Measurements from ENCODE around the gene KATNAL1.
A peak's percentile ranks its signal among the peaks of the same experiment; 100 is the strongest.

KATNAL1 gene

GRCh38 chr13:30253830-30254229, 53.5 kb downstream of the KATNAL1 start:
- intact Hi-C loops (cut with DNase I) = no loop called here
- no peak for DNase-seq

GRCh38 chr13:30247406-30247805, 59.9 kb downstream of the KATNAL1 start:
- intact Hi-C loops (cut with DNase I) = no loop called here
- no peak for DNase-seq

- intact Hi-C loops (cut with DNase I) = no loop called here
- DNase-seq = no peak
Measured at GRCh38 chr13:30241532-30241931, 65.8 kb downstream of the KATNAL1 start.

GRCh38 chr13:30240608-30241007, 66.7 kb downstream of the KATNAL1 start:
- intact Hi-C loops (cut with DNase I) = no loop called here
- DNase-seq = no peak

- no peak for DNase-seq
- intact Hi-C loops (cut with DNase I) = no loop called here
Measured at GRCh38 chr13:30235216-30235615, 72.1 kb downstream of the KATNAL1 start.

GRCh38 chr13:30234619-30235162, 72.7 kb downstream of the KATNAL1 start:
- intact Hi-C loops (cut with DNase I) = no loop called here

GRCh38 chr13:30224732-30225131, 82.6 kb downstream of the KATNAL1 start:
- DNase-seq = no peak
- intact Hi-C loops (cut with DNase I) = no loop called here

More at GRCh38 chr13:30234619-30235162, 72.7 kb downstream of the KATNAL1 start:
- DNase-seq = no peak

GRCh38 chr13:30222254-30222653, 85.1 kb downstream of the KATNAL1 start:
- intact Hi-C loops (cut with DNase I) = no loop called here
- no peak for DNase-seq

- intact Hi-C loops (cut with DNase I) = no loop called here
- no peak for DNase-seq
Measured at GRCh38 chr13:30216111-30216510, 91.2 kb downstream of the KATNAL1 start.

GRCh38 chr13:30212256-30212655, 95.1 kb downstream of the KATNAL1 start:
- peak in 9 of 42 donors; percentile 8 to 46 (median 16) for DNase-seq
- intact Hi-C loops (cut with DNase I) = no loop called here

- DNase-seq = no peak
- intact Hi-C loops (cut with DNase I) = no loop called here
Measured at GRCh38 chr13:30211745-30212144, 95.6 kb downstream of the KATNAL1 start.

- no peak for DNase-seq
- intact Hi-C loops (cut with DNase I) = no loop called here
Measured at GRCh38 chr13:30204564-30204963, 102.8 kb downstream of the KATNAL1 start.

- no peak for DNase-seq
- intact Hi-C loops (cut with DNase I) = no loop called here
Measured at GRCh38 chr13:30196025-30196424, 111.3 kb downstream of the KATNAL1 start.

- intact Hi-C loops (cut with DNase I) = no loop called here
- DNase-seq = no peak
Measured at GRCh38 chr13:30194906-30195305, 112.4 kb downstream of the KATNAL1 start.

- DNase-seq = no peak
- intact Hi-C loops (cut with DNase I) = no loop called here
Measured at GRCh38 chr13:30193279-30194234, 113.8 kb downstream of the KATNAL1 start.

GRCh38 chr13:30192320-30193093, 114.8 kb downstream of the KATNAL1 start:
- DNase-seq = no peak
- intact Hi-C loops (cut with DNase I) = no loop called here

GRCh38 chr13:30191491-30192100, 115.8 kb downstream of the KATNAL1 start:
- intact Hi-C loops (cut with DNase I) = no loop called here
- no peak for DNase-seq

GRCh38 chr13:30186634-30187415, 120.5 kb downstream of the KATNAL1 start:
- intact Hi-C loops (cut with DNase I) = no loop called here

More at GRCh38 chr13:30186634-30187415, 120.5 kb downstream of the KATNAL1 start:
- DNase-seq = peak in 38 of 42 donors; percentile 16 to 87 (median 50)
